SKM-1 treated with dmso at 0.1 percent for 144 hours (cell line): ENCODE results near the gene CCR2.
"Not testable (repeated sequence)": the region's sequence is repeated elsewhere in the genome, so short reads cannot be mapped to it uniquely, and the experiment has no call there.

ENCODE experiments used
- DNase-seq: peaks from one replicate; lab custom pipeline; 2025; ENCODE audit not compliant: unreplicated experiment; lab: John Stamatoyannopoulos, UW

Gene CCR2

DNA sequence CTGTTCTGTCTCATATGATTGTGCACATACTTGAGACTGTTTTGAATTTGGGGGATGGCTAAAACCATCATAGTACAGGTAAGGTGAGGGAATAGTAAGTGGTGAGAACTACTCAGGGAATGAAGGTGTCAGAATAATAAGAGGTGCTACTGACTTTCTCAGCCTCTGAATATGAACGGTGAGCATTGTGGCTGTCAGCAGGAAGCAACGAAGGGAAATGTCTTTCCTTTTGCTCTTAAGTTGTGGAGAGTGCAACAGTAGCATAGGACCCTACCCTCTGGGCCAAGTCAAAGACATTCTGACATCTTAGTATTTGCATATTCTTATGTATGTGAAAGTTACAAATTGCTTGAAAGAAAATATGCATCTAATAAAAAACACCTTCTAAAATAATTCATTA lies 21.9 kb downstream of the CCR2 start:
- DNase-seq: no peak

DNA sequence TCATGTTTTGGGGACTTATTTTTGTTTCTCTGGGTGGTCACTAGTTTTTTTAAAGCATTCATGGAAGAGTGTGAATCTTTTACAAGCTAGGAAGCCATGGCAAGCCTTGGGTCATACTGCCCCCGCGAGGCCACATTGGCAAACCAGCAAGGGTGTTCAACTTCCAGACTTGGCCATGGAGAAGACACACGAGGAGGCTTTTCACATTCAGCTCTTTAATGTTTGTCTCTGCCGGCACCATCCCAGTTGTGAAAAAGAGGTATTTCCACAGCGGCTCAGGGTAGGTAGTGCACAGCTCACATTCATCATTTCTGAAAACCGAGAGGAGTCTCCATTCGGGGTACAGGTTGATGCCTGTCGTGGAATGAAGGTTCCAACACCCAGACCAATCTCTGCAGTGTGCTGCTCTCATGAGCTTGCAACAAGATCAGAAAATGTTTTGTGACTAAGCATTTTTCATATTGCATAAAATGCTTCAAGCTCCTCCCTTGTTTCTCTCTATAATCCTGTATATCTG lies 24.6 kb downstream of the CCR2 start:
- DNase-seq: peak; percentile 59

- no peak for DNase-seq
Measured at GRCh38 chr3:46380471-46381221, 26.7 kb downstream of the CCR2 start.

- no peak for DNase-seq
Measured at GRCh38 chr3:46381625-46382024, 27.7 kb downstream of the CCR2 start.

DNA sequence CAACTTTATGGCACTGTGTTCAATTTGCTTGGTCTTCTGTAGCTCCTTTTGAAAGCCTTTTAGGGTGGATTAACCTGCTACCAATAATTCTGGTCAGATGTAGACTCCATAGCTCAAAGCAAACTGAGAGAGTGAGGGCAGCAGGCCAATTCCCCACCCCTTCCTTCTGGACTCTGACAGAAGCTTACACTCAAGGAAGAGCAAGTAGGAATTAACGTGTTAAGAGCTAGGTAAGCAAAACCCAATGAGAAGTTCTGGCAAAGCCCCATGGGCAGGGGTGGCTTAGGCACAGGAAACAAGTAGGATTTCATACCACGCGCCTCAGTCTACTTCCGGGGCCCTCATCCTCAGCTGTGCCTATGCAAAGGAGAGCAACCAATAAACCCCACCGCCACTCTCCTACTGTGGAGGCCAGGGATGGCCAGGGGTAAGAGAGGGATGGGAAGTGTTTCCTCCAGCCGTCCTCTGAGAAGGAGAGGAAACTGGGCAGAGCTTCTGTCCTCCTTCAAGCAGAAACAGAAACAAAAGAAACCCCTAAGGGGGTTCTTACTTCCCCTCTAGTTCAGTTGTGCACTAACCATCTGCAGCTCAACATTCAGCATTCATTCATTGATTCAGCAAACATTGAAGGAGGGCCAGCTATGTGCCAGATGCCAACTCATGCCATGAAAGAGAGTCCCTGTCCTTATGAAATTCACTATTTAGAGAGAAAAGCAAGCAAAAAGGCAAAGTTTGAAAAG lies 29.5 kb downstream of the CCR2 start:
- DNase-seq: no peak

- peak; percentile 18 for DNase-seq
Measured at GRCh38 chr3:46383951-46384330, 30.0 kb downstream of the CCR2 start.

- DNase-seq: no peak
Measured at GRCh38 chr3:46386205-46386604, 32.3 kb downstream of the CCR2 start.

DNA sequence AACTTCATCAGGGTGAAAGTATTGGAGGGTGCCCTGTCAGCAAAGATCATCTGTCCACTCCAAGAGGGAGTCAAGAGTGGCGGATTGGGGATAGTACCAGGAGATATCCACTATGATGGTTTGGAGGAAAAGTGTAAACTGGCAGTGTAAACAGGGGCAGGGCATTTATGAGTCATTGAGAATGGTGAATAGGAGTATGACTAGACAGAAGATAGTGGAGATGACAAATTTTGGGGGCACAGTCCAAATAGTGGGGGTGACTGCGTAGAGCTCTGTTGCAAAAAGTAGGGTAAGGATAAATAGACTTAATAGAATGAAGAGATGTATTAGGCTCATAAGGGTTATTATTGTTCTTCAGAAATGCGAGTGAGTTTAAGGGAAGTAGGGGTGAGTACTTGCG lies 34.9 kb downstream of the CCR2 start:
- DNase-seq: not testable (repeated sequence)

GRCh38 chr3:46389306-46389705 lies 35.4 kb downstream of the CCR2 start:
- no peak for DNase-seq

- DNase-seq: not testable (repeated sequence)
Measured at GRCh38 chr3:46391526-46391925, 37.6 kb downstream of the CCR2 start.

- DNase-seq: no peak
Measured at GRCh38 chr3:46393011-46393410, 39.1 kb downstream of the CCR2 start.

- peak; percentile 65 for DNase-seq
Measured at GRCh38 chr3:46393554-46394434, 39.9 kb downstream of the CCR2 start.

DNA sequence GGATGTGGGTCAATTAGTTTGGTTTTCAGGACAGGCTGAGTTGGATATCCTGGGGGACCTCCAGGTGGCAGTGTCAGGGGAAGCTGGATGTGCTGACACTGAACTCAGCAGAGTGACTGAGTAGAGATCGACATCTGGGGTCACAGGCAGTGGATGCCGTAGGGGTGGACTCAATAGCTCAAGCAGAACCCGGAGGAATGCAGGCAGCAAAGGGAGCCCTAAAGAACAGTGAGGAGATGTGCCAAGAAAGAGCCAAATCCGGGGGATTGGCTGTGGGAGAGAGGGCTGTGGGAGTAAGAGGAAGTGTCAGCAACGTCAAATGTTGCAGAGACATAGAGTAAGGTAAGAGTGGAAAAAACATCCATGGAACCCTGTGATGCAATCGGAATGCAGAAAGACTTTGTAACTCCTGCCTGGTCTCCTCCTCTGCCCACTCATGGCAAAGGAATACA lies 41.3 kb downstream of the CCR2 start:
- peak; percentile 67 for DNase-seq

DNA sequence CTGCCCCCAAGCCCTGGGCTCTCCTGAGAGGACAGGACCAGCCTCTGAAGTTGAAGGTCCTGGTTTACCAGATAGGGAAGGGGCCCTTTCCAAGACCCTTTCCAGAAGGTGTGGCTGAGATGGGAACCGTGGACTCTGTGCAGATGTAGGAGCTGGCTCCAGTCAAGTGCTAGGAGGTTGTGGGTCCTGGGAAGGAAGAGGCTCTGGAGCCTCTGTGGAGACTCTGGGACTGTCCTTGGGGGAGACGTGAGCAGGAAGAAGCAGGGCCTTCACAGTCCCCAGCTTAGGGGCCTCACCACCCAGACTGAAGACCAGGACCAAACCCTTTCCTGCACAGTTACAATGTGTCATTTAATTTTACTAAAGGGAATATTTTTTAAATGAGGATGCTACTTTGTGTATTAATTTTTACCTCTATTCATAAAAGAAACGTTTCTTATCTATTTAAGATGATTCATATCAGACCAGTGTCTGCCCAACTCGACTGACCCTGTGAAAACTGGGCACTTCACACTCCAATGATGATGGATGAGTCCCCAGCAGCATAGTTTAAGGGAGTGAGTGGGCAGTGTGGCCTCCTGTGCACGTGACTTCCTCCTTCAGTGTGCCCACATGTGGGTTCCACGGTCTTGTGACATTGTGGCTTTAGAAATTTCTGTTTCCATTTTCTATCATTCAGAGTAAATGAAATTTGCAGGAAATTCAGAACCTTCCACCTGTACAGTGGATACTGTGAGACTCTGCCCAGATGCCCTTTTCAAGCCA lies 42.0 kb downstream of the CCR2 start:
- DNase-seq: peak; percentile 35

DNA sequence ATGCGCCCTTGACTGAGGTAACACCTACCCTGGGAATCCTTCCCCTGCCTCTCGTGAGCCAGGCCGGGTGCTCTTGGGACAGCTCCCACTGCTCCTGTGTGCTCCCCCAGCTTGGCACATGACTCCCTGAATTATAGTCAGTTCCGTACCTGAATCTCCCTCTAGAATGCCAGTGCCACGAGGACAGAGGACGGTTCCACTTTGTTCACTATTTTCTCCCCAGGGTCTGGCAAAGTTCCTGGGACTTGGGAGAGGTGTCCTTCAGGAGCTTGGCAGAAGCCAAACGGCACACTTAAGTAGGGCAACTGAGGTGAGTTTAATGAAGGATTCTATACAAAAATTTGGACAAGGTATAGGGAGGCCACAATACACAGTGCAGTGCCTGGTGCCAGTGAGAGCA lies 43.2 kb downstream of the CCR2 start:
- DNase-seq: no peak

GRCh38 chr3:46398186-46398955 lies 44.5 kb downstream of the CCR2 start:
- DNase-seq: no peak

GRCh38 chr3:46399098-46399497 lies 45.2 kb downstream of the CCR2 start:
- no peak for DNase-seq

- DNase-seq: no peak
Measured at GRCh38 chr3:46399557-46399956, 45.6 kb downstream of the CCR2 start.

GRCh38 chr3:46400000-46400734 lies 46.3 kb downstream of the CCR2 start:
- no peak for DNase-seq
